Activated CD8-positive, alpha-beta memory T cell treated with anti-CD3 and anti-CD28 coated beads, Interleukin-2, amount 50 U/mL, for 1 hour (primary cell): ENCODE measurements around the gene YRDC.
"Not testable (repeated sequence)": the region's sequence is repeated elsewhere in the genome, so short reads cannot be mapped to it uniquely, and the experiment has no call there.

Experiments used
- DNase-seq: peaks from one replicate; pipeline ENCODE4 v3.0.0-alpha.2; 2020; ENCODE audit errors: extremely low read depth

The YRDC gene

GRCh38 chr1:37771440-37771839, 36.6 kb downstream of the YRDC start:
- DNase-seq: not testable (repeated sequence)

GRCh38 chr1:37767488-37767887, 40.5 kb downstream of the YRDC start:
- no peak for DNase-seq

GRCh38 chr1:37765916-37766664, 41.9 kb downstream of the YRDC start:
- no peak for DNase-seq

- no peak for DNase-seq
Observed at GRCh38 chr1:37764888-37765441, 43.0 kb downstream of the YRDC start, which contains the start of gene EPHA10. Gene EPHA10 (minus strand): TSS chr1:37765120. CDS start chr1:37765066, 54 bp downstream.

- no peak for DNase-seq
Observed at GRCh38 chr1:37764414-37764825, 43.6 kb downstream of the YRDC start.

GRCh38 chr1:37763791-37764413, 44.1 kb downstream of the YRDC start:
- no peak for DNase-seq

- no peak for DNase-seq
Observed at GRCh38 chr1:37762516-37762915, 45.5 kb downstream of the YRDC start.

GRCh38 chr1:37761416-37762095, 46.5 kb downstream of the YRDC start:
- no peak for DNase-seq

- DNase-seq: no peak
Observed at GRCh38 chr1:37759451-37759850, 48.6 kb downstream of the YRDC start.

- DNase-seq: no peak
Observed at GRCh38 chr1:37755951-37756560, 52.0 kb downstream of the YRDC start.

GRCh38 chr1:37755290-37755689, 52.7 kb downstream of the YRDC start:
- no peak for DNase-seq

GRCh38 chr1:37753473-37754321, 54.3 kb downstream of the YRDC start:
- DNase-seq: no peak
